NCI-H1694 treated with DMSO at 0.1 percent for 48 hours (cell line): Measurements from ENCODE around the gene KIR3DL1.
"Not testable (repeated sequence)": the region's sequence is repeated elsewhere in the genome, so short reads cannot be mapped to it uniquely, and the experiment has no call there.

ENCODE experiments used
- DNase-seq: peaks from one replicate; lab custom pipeline; 2025; lab: John Stamatoyannopoulos, UW

Gene KIR3DL1

DNA sequence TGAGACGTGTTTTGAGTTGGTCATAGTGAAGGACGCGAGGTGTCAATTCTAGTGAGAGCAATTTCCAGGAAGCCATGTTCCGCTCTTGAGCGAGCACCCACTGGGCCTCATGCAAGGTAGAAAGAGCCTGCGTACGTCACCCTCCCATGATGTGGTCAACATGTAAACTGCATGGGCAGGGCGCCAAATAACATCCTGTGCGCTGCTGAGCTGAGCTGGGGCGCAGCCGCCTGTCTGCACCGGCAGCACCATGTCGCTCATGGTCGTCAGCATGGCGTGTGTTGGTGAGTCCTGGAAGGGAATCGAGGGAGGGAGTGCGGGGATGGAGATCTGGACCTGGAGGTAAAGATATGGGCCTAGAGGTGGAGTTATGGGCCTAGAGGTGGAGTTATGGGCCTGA, at the start of gene KIR3DL1:
Gene KIR3DL1, plus strand, starts transcription at position 218 of the 400 bp plus-strand sequence.
- DNase-seq = not testable (repeated sequence)

DNA sequence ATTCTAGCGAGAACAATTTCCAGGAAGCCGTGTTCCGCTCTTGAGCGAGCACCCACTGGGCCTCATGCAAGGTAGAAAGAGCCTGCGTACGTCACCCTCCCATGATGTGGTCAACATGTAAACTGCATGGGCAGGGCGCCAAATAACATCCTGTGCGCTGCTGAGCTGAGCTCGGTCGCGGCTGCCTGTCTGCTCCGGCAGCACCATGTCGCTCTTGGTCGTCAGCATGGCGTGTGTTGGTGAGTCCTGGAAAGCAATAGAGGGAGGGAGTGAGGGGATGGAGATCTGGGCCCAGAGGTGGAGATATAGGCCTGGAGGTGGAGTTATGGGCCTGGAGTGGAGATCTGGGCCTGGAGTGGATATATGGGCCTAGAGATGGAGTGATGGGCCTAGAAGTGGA, 46.6 kb upstream of the KIR3DL1 start, which contains the start of gene KIR2DL1:
Gene KIR2DL1, plus strand, starts transcription at position 148 of the 400 bp plus-strand sequence. Its CDS starts 58 bp downstream, at position 206.
- DNase-seq = not testable (repeated sequence)

DNA sequence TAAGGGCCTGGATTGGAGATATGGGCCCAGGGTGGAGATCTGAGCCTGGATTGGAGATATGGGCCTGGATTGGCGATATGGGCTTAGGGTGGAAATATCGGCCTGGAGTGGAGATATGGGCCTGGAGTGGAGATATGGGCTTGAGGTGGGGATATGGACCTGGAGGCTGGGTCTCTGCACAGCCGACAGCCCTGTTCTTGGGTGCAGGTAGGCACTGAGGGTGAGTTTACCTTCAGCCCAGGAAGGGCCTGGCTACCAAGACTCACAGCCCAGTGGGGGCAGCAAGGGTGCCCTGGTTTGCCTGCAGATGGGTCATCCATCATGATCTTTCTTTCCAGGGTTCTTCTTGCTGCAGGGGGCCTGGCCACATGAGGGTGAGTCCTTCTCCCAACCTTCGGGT, 45.8 kb upstream of the KIR3DL1 start:
- not testable (repeated sequence) for DNase-seq

DNA sequence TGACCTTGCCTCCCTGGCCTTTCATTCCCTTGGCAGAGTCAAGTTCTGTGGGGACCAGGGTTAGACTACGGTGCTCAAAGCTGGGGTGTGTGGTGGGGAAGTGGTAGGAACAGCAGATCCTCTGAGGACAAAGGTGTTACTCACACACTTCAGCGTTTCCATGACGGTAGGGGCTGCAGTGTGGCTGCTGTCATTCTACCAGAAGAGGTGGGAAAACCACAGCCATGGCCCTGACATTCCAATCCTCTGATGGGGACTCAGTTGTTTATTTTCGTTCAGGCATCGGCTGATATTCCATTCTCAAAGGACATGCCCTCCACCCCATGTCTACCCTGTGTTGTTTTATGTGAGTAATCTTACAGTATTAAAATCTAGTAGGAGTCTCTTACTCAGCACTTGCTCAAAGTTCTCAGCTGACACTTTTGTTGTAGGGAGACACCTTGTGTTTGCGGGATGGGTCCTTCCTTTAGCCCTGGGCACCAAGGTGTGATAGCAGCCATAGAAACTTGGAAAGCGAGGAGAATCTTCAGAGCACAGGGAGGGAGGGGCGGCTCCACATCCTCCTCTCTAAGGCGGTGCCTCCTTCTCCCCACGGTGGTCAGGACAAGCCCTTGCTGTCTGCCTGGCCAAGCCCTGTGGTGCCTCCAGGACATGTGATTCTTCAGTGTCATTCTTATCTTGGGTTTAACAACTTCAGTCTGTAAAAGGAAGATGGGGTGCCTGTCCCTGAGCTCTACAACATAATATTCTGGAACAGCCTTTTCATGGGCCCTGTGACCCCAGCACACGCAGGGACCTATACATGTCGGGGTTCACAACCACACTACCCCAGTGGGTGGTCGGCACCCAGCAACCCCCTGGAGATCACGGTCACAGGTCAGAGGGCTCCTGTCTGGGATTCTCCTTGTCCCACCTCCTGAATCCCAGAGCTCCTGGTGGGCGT, 45.0 kb upstream of the KIR3DL1 start:
- DNase-seq = not testable (repeated sequence)

DNA sequence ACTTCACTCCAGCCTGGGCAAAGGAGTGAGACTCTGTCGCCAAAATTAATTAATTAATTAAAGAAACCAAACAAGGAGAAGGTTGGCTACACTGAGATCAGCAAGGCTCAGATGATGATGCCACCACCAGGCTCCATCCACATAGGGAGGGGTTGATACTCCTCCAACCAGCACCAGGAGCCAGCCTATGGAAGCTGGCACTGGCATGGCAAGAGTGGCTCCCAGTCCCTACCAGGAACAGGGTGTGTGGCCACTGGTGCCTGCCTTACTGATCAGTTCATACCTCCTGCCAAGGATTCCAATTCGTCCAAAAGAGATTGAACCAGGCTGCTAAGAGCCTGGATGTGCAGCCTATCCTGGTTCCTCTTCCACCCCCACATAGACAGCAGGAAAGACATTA, 43.6 kb upstream of the KIR3DL1 start:
- DNase-seq = not testable (repeated sequence)

DNA sequence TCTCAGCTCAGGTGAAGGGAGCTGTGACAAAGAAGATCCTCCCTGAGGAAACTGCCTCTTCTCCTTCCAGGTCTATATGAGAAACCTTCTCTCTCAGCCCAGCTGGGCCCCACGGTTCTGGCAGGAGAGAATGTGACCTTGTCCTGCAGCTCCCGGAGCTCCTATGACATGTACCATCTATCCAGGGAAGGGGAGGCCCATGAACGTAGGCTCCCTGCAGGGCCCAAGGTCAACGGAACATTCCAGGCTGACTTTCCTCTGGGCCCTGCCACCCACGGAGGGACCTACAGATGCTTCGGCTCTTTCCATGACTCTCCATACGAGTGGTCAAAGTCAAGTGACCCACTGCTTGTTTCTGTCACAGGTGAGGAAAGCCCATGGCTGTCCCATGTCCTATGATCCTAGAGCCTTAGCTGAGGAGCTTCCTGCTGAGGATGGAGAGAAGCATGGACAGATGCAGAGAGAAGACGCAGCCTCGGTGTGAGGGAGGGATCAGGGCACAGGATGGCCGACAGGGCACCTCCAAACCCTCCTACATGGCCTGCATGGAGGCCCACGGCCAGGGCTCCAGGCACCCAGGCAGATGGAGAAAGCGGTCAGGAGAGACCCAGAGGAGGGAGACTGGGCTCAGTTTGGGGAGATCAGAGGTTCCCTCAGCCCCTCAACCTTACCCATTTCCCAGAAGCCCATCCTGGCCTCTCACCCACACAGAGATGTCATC, 41.0 kb upstream of the KIR3DL1 start:
- not testable (repeated sequence) for DNase-seq

DNA sequence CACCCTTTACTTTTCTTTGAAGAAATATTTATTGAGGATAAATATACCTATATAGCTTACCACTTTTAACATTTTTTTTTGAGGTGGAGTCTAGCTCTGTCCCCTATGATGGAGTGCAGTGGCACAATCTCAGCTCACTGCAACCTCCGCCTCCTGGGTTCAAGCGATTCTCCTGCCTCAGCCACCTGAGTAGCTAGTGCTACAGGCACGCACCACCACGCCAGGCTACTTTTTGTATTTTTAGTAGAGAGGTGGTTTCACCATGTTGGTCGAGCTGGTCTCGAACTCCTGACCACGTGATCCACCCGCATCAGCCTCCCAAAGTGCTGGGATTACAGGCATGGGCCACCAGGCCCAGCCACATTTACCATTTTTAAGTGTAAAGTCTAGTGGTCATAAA, 40.4 kb upstream of the KIR3DL1 start:
- not testable (repeated sequence) for DNase-seq

DNA sequence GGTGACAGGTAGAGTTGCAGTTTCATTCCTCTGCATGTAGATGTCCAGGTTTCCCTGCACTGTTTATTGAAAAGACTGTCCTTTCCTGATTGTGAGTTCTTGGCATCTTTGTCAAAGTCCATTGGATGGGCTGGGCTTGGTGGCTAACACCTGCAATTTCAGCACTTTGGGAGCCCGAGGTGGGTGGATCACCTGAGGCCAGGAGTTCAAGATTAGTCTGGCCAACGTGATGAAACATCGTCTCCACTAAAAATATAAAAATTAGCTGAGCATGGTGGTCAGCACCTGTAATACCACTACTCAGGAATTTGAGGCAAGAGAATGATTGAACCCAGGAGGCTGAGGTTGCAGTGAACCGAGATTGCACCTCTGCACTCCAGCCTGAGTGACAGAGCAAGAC, 38.4 kb upstream of the KIR3DL1 start:
- not testable (repeated sequence) for DNase-seq

DNA sequence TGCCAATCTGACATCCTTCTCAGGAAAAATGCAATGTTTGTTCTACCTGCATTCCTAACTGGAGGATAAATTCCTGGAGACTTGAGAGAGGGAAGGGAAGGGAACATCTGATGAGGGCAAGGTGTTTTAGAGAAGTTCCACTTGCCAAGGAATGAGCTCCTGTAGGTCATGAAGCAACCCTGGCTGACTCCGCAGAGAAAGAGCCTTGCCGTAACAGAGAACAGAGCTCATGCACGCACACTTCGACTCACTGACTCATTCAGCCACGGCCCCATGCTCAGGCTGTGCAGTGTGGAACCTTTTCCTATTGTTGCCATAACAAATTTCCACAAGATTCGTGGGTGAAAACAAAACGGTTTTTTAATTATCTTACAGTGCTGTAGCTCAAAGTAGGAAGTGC, 37.4 kb upstream of the KIR3DL1 start:
- DNase-seq = not testable (repeated sequence)

DNA sequence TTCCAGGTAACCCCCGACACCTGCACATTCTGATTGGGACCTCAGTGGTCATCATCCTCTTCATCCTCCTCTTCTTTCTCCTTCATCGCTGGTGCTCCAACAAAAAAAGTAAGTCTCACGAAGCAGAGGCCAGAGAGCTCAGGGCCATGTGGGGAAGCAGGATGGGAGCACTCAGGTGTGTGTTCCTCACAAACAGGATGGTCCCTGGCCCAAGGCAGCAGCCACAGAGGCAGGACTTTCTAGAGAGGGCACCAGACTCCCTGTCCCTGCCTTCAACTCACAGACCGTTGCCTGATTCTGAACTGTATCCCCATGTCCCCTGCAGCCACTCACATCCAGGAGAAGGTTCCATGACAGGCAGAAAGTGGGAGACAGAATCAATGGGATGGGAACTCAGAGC, 33.4 kb upstream of the KIR3DL1 start:
- not testable (repeated sequence) for DNase-seq

DNA sequence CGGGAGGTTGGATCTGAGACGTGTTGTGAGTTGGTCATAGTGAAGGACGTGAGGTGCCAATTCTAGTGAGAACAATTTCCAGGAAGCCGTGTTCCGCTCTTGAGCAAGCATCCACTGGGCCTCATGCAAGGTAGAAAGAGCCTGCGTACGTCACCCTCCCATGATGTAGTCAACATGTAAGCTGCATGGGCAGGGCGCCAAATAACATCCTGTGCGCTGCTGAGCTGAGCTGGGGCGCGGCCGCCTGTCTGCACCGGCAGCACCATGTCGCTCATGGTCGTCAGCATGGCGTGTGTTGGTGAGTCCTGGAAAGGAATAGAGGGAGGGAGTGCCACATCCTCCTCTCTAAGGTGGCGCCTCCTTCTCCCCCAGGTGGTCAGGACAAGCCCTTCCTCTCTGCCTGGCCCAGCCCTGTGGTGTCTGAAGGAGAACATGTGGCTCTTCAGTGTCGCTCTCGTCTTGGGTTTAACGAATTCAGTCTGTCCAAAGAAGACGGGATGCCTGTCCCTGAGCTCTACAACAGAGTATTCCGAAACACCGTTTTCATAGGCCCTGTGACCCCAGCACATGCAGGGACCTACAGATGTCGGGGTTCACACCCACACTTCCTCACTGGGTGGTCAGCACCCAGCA, 30.1 kb upstream of the KIR3DL1 start:
- not testable (repeated sequence) for DNase-seq

DNA sequence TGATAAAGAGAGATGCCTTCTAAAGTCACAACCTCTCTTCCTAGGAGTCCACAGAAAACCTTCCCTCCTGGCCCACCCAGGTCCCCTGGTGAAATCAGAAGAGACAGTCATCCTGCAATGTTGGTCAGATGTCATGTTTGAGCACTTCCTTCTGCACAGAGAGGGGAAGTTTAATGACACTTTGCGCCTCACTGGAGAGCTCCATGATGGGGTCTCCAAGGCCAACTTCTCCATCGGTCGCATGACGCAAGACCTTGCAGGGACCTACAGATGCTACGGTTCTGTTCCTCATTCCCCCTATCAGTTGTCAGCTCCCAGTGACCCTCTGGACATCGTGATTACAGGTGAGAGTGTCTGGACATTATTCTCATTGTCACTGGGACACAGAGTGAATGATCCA, 28.1 kb upstream of the KIR3DL1 start:
- DNase-seq = not testable (repeated sequence)

DNA sequence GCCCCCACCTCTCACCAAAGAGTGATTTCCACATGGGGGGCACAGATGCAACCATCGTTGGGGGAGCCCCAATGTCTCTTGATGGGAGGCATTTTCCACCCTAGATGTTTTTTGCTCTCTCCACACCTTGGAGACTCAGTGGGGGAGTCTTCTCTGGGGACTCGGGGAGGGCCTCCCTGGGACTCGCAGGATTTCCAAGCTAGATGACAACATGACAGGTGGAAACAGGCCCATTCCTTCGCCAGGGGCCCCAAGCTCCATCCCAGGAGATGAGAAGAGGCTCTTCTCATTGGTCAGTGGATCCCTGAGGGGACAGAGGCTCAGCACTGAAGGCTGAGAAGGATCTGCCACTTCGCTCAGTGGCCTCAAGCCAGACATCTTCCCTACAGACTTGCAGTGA, 25.6 kb upstream of the KIR3DL1 start:
- DNase-seq = no peak

DNA sequence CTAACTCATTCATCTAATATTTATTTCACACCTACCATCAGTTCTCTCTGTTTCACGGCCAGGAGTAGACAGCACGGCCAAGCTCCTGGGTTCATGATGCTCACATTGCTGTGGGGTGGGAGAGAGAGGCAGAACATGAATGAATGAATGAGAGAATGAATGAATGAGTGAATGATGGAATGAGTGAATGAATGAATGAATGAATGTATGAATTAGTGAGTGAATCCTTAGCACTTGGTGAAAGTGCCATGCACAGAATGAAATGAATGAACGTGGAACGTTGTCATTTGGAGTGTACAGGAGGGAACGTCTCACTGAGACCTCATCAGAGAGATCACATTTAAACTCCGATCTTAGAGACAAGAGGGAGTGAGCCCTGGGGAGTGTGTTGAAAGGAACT, 24.8 kb upstream of the KIR3DL1 start:
- no peak for DNase-seq

DNA sequence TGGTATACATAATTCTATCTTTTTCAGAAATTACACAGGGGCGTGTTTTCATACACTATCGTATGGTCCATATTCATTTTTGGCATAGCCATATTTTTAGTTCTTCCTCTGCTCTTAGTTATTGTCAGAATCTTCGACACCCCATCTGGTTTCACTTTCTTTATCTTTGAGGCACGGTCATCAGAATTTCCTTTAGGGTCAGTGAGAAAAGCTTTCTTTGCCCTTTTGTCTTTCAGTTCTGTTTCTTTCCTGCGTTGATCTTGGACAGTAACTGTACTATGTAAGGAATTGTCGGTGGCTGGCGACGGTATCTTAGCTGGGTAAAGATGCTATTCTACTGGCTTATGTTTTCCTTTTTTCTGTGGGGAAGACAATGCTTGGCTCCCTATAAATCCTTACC, 23.5 kb upstream of the KIR3DL1 start:
- no peak for DNase-seq

DNA sequence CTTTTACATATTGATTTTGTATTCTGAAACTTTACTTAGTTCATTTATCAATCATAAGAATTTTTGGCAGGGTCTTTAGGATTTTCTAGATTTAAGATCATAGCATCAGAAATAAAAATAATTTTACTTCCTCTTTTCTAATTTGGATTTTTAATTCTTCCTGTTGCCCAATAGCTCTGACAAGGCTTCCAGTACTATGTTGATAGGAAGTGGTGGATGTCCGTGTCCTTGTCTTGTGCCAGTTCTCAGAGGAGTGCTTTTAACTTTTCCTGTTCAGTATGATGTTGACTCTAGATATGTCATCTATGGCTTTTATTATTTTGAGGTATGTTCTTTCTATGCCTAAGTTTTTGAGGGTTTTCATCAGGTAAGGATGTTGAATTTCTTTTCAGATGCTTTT, 20.5 kb upstream of the KIR3DL1 start:
- DNase-seq = no peak

DNA sequence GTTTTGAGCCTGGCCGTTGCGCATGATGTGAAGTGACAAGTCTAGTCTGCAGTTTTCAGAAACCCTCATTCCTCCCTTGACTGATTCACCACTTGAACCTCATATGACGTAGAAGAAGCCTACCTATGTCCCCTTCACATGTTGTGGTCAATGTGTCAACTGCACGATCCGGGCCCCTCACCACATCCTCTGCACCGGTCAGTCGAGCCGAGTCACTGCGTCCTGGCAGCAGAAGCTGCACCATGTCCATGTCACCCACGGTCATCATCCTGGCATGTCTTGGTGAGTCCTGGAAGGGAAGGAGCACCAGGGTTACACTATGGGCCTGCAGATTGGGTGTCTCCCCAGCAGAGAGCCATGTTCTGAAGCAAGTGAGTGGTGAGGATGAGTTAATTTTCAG, 12.9 kb upstream of the KIR3DL1 start, which contains the start of gene KIR2DL4:
Gene KIR2DL4, plus strand, starts transcription at position 201 of the 400 bp plus-strand sequence. Its CDS starts 42 bp downstream, at position 243.
- no peak for DNase-seq

DNA sequence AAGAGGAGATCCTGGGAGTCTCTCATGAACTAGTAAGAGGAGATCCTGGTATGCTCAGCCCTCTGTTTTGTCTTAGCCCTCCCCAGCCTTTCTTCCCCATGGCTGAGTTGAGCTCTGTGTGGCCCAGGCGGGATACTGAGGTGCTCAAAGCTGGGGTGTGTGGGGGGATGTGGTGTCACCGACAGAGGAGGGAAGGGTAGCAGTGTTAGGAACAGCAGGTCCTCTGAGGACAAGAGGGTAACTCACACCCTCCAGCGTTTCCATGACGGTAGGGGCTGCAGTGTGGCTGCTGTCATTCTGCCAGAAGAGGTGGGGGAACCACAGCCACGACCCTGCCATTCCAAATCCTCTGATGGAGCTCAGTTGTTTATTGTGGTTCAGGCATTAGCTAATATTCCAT, 12.2 kb upstream of the KIR3DL1 start:
- DNase-seq = no peak

DNA sequence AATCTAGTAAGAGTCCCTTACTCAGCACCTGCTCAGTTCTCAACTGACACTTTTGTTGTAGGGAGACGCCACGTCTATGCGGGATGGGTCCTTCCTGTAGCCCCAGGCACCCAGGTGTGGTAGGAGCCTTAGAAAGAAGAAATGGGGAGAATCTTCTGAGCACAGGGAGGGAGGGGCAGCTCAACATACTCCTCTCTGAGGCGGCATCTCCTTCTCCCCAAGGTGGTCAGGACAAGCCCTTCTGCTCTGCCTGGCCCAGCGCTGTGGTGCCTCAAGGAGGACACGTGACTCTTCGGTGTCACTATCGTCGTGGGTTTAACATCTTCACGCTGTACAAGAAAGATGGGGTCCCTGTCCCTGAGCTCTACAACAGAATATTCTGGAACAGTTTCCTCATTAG, 11.7 kb upstream of the KIR3DL1 start:
- no peak for DNase-seq

DNA sequence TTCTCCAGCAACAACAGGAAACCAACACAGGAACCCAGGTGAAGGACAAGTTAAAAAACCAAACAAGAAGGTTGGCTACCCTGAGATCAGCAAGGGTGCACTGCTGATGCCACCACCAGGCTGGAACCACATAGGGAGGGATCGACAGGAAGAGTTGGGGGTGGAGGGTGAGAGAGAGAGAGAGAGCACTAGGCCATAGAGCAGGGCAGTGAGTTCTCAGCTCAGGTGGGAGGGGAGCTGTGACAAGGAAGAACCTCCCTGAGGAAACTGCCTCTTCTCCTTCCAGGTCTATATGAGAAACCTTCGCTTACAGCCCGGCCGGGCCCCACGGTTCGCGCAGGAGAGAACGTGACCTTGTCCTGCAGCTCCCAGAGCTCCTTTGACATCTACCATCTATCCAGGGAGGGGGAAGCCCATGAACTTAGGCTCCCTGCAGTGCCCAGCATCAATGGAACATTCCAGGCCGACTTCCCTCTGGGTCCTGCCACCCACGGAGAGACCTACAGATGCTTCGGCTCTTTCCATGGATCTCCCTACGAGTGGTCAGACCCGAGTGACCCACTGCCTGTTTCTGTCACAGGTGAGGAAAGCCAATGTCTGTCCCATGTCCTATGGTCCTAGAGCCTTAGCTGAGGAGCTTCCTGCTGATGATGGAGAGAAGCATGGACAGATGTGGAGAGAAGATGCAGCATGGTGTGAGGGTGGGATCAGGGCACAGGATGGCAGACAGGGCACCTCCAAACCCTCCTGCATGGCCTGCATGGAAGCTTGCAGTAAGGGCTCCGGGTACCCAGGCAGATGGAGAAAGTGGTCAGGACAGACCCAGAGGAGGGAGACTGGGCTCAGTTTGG, 10.4 kb upstream of the KIR3DL1 start:
- DNase-seq = no peak

DNA sequence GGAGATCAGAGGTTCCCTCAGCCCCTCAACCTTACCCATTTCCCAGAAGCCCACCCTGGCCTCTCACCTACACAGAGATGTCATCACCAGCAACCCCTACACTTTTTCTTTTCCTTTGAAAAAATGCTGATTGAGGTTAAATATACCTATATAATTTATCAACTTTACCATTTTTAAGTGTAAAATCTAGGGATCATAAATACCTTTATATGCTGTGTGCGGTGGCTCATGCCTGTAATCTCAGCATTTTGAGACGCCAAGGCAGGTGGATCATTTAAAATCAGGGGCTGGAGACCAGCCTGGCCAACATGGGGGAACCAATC, 9.8 kb upstream of the KIR3DL1 start:
- no peak for DNase-seq
